Adrenal gland (tissue), 5 donors: Measurements from ENCODE around the gene TNIK.

Experiments used
- POLR2A ChIP-seq, 2 donors: fragments of 450-650 bp; IDR thresholded peaks; one replicate each; pipeline ENCODE4 v1.6.1; 2017; ENCODE audit warnings: antibody characterized with exemption in 2 of 2, mild to moderate bottlenecking in 2 of 2, moderate library complexity in 1 of 2
- TF ChIP-seq, protein P1 (sequence below), 6 experiments: fragments of 450-650 bp in 4 of 6; fragments of 200-600 bp in 2 of 6; sonication (generic) in 1 of 6; IDR thresholded peaks; 1 replicate in 5 of 6; 2 replicates in 1 of 6; pipeline versions ENCODE4 v1.5.1 to v1.8.0; 2016 to 2021; ENCODE audit warnings: antibody characterized with exemption in 6 of 6, mild to moderate bottlenecking in 2 of 6, moderate library complexity in 1 of 6
- donor health status: DM: no; HTN: no; CAD: no.

DNA sequence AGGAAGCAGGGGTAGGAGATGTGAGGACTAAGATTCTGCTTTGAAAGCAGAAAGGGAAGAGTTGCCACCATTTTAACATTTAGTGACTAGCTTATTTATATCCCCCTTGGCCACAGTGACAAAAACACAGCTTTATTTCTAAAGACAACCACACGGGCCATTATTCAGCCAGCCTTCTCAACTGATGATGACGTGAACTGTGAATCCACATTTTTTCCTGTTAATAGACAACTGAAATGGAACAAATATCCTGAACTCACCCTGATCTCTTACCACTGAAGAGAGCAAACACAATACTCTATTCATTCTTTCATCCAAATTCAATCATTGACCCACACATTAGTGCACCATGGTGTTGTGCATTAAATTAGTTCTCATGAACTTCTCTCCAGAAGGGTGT, 145.1 kb downstream of the TNIK start:
- TF ChIP-seq, protein P1, sequence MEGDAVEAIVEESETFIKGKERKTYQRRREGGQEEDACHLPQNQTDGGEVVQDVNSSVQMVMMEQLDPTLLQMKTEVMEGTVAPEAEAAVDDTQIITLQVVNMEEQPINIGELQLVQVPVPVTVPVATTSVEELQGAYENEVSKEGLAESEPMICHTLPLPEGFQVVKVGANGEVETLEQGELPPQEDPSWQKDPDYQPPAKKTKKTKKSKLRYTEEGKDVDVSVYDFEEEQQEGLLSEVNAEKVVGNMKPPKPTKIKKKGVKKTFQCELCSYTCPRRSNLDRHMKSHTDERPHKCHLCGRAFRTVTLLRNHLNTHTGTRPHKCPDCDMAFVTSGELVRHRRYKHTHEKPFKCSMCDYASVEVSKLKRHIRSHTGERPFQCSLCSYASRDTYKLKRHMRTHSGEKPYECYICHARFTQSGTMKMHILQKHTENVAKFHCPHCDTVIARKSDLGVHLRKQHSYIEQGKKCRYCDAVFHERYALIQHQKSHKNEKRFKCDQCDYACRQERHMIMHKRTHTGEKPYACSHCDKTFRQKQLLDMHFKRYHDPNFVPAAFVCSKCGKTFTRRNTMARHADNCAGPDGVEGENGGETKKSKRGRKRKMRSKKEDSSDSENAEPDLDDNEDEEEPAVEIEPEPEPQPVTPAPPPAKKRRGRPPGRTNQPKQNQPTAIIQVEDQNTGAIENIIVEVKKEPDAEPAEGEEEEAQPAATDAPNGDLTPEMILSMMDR (IDR thresholded peaks at IDR 0.05), result no peak
- no peak for TF ChIP-seq POLR2A (IDR thresholded peaks at IDR 0.05)
